GM18520 (cell line): ENCODE measurements around the gene ANKRD13D.
A peak's percentile ranks its signal among the peaks of the same experiment; 100 is the strongest.
"Not testable (repeated sequence)": the region's sequence is repeated elsewhere in the genome, so short reads cannot be mapped to it uniquely, and the experiment has no call there.

Source experiments
- ATAC-seq: cut with Tn5 transposase; IDR thresholded peaks from one replicate; pipeline ENCODE4 v1.9.1; 2021; ENCODE audit not compliant: unreplicated experiment

Gene ANKRD13D

GRCh38 chr11:67317205-67317887 is 28.2 kb downstream of the ANKRD13D start:
- ATAC-seq = peak; percentile 79

- ATAC-seq = no peak
Observed at GRCh38 chr11:67317888-67318555, 28.9 kb downstream of the ANKRD13D start.

DNA sequence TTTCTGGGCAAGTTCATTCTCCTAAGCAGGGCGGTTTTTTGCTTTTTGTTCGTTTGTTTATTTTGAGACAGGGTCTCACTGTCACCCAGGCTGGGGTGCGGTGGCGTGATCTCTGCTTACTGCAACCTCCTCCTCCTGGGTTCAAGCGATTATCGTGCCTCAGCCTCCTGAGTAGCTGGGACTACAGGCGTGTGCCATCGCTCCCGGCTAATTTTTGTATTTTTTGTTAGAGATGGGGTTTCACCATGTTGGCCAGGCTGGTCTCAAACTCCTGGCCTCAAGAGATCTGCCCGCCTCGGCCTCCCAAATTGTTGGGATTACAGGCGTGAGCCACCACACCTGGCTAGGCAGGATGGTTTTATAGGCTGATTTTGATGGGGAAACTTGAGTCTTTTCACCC is 29.8 kb downstream of the ANKRD13D start:
- not testable (repeated sequence) for ATAC-seq

- ATAC-seq = no peak
Observed at GRCh38 chr11:67320011-67320410, 30.9 kb downstream of the ANKRD13D start.

DNA sequence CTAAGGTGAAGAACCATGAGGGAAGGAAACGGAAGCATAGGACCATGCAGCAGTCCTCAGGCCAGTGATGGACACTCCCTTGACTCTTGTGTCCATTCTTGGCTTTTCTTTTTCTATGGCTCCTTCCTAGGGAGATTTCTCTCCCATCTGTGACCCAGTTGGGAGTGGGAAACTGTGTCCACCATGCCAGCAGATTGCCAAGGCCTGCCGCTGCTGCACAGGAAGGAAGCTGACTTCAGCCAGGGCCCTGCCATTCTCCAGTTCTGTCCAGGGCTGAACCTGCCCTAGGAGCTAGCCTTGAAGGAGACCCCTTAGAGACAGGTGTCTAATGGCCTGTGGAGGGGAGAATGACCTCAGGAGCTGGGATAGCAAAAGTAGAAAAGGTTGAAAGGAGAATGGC is 31.6 kb downstream of the ANKRD13D start:
- no peak for ATAC-seq

GRCh38 chr11:67321313-67321871 is 32.3 kb downstream of the ANKRD13D start:
- ATAC-seq = no peak

- ATAC-seq = no peak
Observed at GRCh38 chr11:67322049-67322448, 32.9 kb downstream of the ANKRD13D start.

DNA sequence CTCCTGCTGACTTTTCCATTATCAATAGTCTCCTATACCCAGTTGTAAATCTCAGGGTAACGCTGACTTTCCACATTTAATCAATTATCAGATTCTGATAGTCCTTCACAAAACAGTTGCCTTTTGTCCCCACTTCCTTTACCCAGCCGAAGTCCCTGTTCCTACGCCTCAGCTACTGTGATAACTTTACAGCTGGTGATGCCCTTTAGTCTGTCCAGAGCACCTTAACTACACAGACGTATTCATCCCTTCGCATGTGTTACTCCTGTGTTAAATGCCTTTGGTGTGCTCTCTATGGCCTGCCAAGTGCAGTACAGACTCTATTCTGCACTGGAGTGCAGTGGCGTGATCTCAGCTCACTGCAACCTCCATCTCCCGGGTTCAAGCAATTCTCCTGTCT is 34.4 kb downstream of the ANKRD13D start:
- ATAC-seq = no peak

DNA sequence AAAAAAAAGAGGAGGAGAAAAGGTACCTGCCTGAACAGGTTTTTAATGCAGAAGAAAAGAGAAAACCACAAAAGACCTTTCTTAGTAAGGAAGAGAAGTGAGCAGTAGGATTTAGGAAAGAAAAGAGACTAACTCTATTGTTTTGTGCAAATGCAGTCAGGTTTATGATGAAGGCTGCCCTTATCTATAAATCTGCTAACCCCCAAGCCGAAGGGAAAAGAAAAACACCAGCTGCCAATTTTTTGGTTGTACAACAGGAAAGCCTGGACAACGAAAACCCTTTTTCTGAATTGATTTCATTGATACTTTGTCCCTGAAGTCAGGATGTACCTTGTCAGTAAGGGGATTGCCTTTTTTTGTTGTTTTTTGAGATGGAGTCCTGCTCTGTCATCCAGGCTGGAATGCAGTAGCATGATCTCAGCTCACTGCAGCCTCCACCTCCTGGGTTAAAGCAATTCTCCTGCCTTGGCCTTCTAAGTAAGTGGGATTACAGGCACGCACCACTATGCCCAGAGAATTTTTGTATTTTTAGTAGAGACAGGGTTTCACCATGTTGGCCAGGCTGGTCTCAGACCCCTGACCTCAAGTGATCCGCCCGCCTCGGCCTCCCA is 43.1 kb downstream of the ANKRD13D start:
- ATAC-seq = no peak

- ATAC-seq = no peak
Observed at GRCh38 chr11:67337257-67337656, 48.2 kb downstream of the ANKRD13D start.

- no peak for ATAC-seq
Observed at GRCh38 chr11:67344264-67344663, 55.2 kb downstream of the ANKRD13D start.

DNA sequence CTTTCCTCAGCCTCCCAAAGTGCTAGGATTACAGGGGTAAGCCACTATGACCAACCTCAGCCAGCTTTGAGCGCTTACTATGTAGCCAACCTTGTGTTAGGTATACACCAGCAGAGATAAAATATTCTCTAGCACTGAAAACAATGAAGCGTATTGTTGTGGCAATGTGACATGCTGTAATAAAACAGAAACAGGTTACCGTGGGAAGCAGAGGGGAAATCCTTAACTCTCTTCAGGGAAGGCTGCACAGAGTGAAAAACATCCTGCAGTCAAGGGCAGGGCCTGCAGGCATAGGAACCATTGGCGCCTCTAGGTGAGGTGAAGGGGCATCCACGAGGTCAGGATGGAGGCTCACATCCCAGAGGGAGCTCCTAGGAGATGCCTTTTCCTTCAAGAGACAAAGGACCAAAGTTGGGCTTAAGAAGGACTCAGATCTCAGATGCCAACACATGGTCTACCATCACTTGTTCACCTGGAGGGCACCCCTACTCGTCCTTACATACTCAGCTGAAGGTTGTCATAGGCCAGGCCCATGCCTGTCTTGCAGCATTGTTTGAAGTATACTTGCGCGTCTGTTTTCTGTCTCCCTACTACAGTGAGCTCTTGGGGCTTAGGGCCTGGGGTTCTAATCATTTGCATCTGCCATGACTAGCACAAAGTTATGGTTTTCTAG is 56.3 kb downstream of the ANKRD13D start:
- no peak for ATAC-seq

DNA sequence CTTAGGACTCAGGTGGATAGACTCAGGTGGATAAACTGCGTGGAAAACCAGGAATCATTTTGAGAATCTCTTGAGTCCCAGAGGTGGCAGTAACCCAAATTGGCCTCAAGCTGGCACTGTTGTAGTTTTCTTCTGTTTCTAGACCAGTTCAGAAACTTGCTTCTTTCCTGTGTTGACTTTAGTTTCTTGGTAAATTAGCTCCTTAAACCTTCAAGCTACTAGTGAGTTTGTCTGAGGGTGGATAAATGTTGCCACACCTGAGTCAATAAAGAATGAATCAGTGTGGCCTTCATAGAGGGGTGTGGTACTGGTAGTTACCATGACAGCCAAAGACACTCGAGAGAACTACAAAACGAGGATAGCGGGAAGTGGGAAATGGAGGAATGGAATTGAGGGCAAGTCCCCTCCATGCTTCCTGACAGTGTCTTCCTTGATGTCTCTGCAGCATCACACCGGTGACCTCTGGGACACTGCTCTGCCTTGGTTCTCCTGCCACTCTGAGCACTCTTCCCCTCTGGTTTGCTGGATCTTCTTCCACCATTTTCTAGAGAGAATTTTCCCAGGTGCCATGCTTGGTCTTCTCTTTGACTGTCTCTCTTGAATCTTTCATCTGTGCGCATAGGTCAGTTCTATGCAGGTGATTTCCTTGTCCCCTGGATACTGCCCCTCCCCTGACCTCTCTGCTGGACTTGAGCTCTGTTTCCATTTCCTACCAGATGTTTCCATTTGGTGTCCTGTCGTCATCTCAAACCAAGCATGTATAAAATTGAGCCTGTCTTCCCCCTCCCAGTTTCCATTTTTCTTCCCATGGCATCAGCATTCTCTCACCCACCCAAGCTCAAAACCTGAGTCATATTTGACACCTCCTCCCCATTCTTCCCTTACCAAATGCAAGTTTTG is 57.1 kb downstream of the ANKRD13D start:
- ATAC-seq = no peak

GRCh38 chr11:67347964-67348749 is 59.1 kb downstream of the ANKRD13D start:
- ATAC-seq = no peak

GRCh38 chr11:67349036-67349435 is 59.9 kb downstream of the ANKRD13D start:
- ATAC-seq = no peak

DNA sequence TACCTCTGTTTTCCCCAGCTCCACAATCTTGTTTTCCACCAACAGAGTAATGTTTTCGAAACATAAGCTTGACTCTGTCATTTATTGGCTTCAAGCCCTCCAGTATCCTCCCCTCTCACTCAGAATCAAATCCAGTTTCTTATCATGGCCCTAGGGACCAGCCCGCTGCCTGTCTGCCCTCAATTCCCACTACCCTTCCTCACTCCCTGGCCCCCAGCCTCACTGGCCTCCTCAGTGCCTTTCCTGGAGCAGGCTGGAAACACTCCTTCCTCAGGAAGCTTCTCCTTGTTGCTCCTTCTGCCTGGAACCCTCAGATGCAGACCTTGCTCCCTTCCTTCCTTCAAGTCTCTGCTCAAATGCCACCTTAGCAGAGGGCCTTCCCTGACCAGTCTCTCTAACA is 60.4 kb downstream of the ANKRD13D start:
- no peak for ATAC-seq

DNA sequence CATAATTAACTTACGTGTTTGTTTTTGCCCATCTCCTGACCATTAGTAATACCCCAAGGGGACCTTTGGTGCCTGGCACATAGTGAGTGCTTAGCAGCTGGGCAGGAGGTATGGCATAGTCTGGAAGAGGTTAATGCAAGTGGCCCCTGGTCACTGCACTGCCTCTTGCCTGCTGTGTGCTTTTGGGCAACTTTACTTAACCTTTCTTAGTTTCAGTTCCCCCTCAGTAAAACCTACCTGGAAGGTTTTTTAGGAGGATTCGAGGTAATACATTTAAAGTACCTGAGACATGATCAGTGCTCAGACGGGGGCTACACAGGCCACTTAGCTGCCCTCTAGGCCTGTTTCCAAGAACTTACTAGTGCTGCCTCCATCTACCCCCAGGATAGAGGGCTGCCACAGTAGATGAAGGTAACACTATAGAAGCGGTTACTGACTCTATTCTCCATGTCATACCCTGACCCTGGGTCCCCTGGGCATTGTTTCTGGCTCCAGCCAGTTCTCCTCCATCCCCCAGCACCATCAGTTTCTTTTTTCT is 60.9 kb downstream of the ANKRD13D start:
- ATAC-seq = no peak

DNA sequence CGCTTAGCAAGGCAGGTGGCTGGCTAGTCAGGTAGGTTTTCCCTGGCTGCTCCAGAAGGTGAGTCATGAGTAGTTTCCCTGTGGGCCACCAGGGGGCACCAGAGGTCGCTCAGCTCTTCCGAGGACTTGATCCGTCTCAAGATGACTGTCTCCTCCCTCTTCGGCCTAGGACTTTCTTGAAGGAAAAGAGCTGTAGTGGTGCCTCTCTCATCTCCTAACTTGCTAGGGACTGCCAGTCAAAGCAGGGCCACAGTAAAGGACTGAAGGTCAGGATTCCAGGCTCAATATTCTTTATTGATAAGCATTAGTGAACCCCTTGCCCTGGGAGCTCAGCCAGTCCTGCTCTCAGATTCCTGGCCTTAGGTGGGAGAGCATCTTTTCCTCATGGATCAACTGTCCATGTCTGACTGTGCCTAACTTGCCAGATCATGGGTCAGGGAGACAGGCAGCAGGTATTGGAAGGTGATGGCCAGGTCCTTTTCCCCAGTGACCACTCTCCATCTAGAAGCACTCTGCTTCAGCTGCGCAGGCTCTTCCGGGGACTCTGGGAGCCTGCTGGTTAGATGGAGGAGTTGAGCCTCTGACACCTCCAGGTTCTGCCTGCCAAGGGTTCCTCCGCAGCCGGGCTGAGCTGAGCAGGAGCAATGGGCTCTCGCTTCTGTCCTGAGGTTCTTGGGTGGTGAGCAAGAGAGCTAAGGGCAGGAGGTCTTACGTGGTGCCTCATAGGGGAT is 62.3 kb downstream of the ANKRD13D start:
- no peak for ATAC-seq
